Trophoblast cell (in vitro differentiated cells and primary cell): Measurements from ENCODE around the gene GRIN3A.
A peak's percentile ranks its signal among the peaks of the same experiment; 100 is the strongest.

Experiments
- DNase-seq, 2 donors: peaks; one replicate each; pipeline ENCODE4 v3.0.0-alpha.2; 2016
- H2AFZ ChIP-seq: 2 replicates; pipeline ENCODE4 v1.6.1; 2013; ENCODE audit warnings: low read length, moderate library complexity, mild to moderate bottlenecking; ENCODE audit not compliant: insufficient read depth, poor library complexity
- H2AK5ac ChIP-seq: 2 replicates; pipeline ENCODE4 v1.6.1; 2013; ENCODE audit warnings: mild to moderate bottlenecking, low read length
- H2BK120ac ChIP-seq: 2 replicates; pipeline ENCODE4 v1.6.1; 2013; ENCODE audit warnings: low read length, mild to moderate bottlenecking, moderate library complexity; ENCODE audit not compliant: insufficient read depth, poor library complexity
- H2BK12ac ChIP-seq: 2 replicates; pipeline ENCODE4 v1.6.1; 2013; ENCODE audit warnings: mild to moderate bottlenecking, low read length, moderate library complexity
- H2BK5ac ChIP-seq: 2 replicates; pipeline ENCODE4 v1.6.1; 2013; ENCODE audit warnings: low read length, low read depth, moderate library complexity, mild to moderate bottlenecking; ENCODE audit not compliant: poor library complexity
- H3K14ac ChIP-seq: 2 replicates; pipeline ENCODE4 v1.6.1; 2013; ENCODE audit warnings: mild to moderate bottlenecking, low read length
- H3K18ac ChIP-seq: 2 replicates; pipeline ENCODE4 v1.6.1; 2013; ENCODE audit warnings: mild to moderate bottlenecking, low read length
- H3K23ac ChIP-seq: 2 replicates; pipeline ENCODE4 v1.6.1; 2013; ENCODE audit warnings: low read length
- H3K27ac ChIP-seq: 2 replicates; pipeline ENCODE4 v1.5.1; 2013; ENCODE audit warnings: low read depth, mild to moderate bottlenecking, inconsistent platforms, low read length, moderate library complexity
- H3K27me3 ChIP-seq: 2 replicates; pipeline ENCODE4 v1.6.1; 2013; ENCODE audit warnings: inconsistent platforms, mild to moderate bottlenecking, low read length, moderate library complexity; ENCODE audit not compliant: insufficient read depth
- H3K36me3 ChIP-seq, 2 experiments: 1 replicate in 1 of 2; 2 replicates in 1 of 2; pipeline ENCODE4 v1.6.1; 2013; ENCODE audit warnings: low read length in 2 of 2, mild to moderate bottlenecking in 2 of 2, moderate library complexity in 1 of 2; ENCODE audit not compliant: insufficient read depth in 2 of 2, control insufficient read depth in 1 of 2
- H3K4ac ChIP-seq: 2 replicates; pipeline ENCODE4 v1.6.1; 2013; ENCODE audit warnings: low read depth, mild to moderate bottlenecking, low read length, moderate library complexity
- H3K4me1 ChIP-seq, 2 experiments: 1 replicate in 1 of 2; 2 replicates in 1 of 2; pipeline ENCODE4 v1.6.1; 2013; ENCODE audit warnings: low read length in 2 of 2, mild to moderate bottlenecking in 2 of 2, moderate library complexity in 1 of 2; ENCODE audit not compliant: insufficient read depth in 2 of 2, control insufficient read depth in 1 of 2
- H3K4me2 ChIP-seq: 2 replicates; pipeline ENCODE4 v1.6.1; 2013; ENCODE audit warnings: inconsistent platforms, mild to moderate bottlenecking, low read length, moderate library complexity
- H3K4me3 ChIP-seq: 2 replicates; pipeline ENCODE4 v1.5.1; 2013; ENCODE audit warnings: mild to moderate bottlenecking, low read depth, low read length, inconsistent platforms
- H3K79me1 ChIP-seq: one replicate; pipeline ENCODE4 v1.6.1; 2013; ENCODE audit warnings: low read length
- H3K79me2 ChIP-seq: 2 replicates; pipeline ENCODE4 v1.6.1; 2013; ENCODE audit warnings: low read length, mild to moderate bottlenecking; ENCODE audit not compliant: control insufficient read depth, insufficient read depth, poor library complexity
- H3K9ac ChIP-seq: 2 replicates; pipeline ENCODE4 v1.6.1; 2013; ENCODE audit warnings: mild to moderate bottlenecking, low read length
- H3K9me3 ChIP-seq: 2 replicates; pipeline ENCODE4 v1.6.1; 2013; ENCODE audit warnings: low read depth, mild to moderate bottlenecking, control low read depth, inconsistent platforms, low read length; ENCODE audit not compliant: insufficient read depth
- H4K12ac ChIP-seq: 2 replicates; pipeline ENCODE4 v1.6.1; 2013; ENCODE audit warnings: low read depth, mild to moderate bottlenecking, low read length, moderate library complexity
- H4K8ac ChIP-seq: 2 replicates; pipeline ENCODE4 v1.6.1; 2013; ENCODE audit warnings: low read depth, mild to moderate bottlenecking, low read length, moderate library complexity
- H4K91ac ChIP-seq: one replicate; pipeline ENCODE4 v1.6.1; 2013; ENCODE audit warnings: low read depth, mild to moderate bottlenecking, low read length, moderate library complexity
- WGBS: extraction: QIAGEN DNeasy Blood & Tissue Kit; methylation state at CpG from one replicate; pipeline ENCODE4 v1.1.7; 2013; ENCODE audit warnings: missing lambda C conversion rate; ENCODE audit not compliant: insufficient read length, insufficient coverage; ENCODE audit errors: extremely low coverage; 5-methylcytosine and 5-hydroxymethylcytosine counted together

GRIN3A gene

DNA sequence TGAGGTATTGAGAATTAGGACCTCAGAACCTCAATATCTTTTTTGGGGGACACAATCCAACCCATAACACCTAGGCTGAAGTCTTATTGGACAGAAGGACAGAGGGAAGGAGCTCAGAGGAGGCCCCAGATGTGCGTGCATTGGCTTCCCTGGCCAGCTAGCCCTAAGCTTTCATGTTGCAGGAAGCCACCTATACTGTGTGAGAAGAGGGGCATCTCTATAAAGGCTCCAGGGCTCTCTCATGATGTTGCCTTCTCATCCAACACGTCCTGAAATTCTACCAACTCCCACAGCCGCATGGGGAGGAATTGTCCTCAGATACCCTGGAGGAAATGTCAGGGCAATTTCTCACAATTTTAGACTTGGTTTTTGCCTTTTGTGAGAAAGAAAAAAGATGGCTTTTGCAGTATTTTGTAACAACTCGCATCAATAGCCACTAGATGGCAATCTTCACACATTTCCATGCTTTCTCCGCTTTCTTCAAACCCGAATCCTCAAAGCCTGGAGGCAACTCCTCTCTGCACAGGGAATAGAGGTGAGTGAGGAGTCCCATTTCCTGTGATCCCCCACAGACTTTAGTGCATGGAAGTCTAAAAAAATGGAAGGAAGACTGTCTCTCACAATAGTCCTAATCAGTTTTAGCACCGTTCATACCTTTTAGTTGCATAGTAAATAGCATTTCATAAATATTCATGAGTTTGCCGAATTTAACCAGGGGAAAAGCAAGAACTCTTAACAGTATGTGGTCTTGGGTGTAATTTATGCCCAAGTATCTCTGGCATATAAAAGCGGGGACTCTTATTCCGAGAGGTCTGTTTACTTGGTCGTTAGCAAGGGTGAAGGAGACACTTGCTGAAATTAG lies 136.3 kb downstream of the GRIN3A start:
- no peaks in the 10 kb centered on the region for H3K79me1 ChIP-seq
- no peak overlapping the region for H3K23ac ChIP-seq
- H3K79me2 ChIP-seq: no peaks in the 10 kb centered on the region
- H3K18ac ChIP-seq: no peak overlapping the region
- H2BK120ac ChIP-seq: no peak overlapping the region
- DNase-seq: peak in 1 of 2 donors; percentile 67
- H3K36me3 ChIP-seq: no peaks in the 10 kb centered on the region
- no peak overlapping the region for H2AFZ ChIP-seq
- no peak overlapping the region for H3K4me3 ChIP-seq
- no peak overlapping the region for H4K8ac ChIP-seq
- H3K14ac ChIP-seq: no peak overlapping the region
- H3K4me2 ChIP-seq: no peak overlapping the region
- no peak overlapping the region for H3K9ac ChIP-seq
- no peak overlapping the region for H4K91ac ChIP-seq
- no CpG with 5 or more reads among the region's 11 CpGs for WGBS
- H3K9me3 ChIP-seq: no peaks in the 10 kb centered on the region
- H2BK12ac ChIP-seq: no peak overlapping the region
- no peak overlapping the region for H4K12ac ChIP-seq
- no peak overlapping the region for H2BK5ac ChIP-seq
- no peak overlapping the region for H2AK5ac ChIP-seq
- H3K27me3 ChIP-seq: no peaks in the 10 kb centered on the region
- H3K4me1 ChIP-seq: no peaks in the 10 kb centered on the region
- H3K4ac ChIP-seq: no peak overlapping the region
- no peak overlapping the region for H3K27ac ChIP-seq

DNA sequence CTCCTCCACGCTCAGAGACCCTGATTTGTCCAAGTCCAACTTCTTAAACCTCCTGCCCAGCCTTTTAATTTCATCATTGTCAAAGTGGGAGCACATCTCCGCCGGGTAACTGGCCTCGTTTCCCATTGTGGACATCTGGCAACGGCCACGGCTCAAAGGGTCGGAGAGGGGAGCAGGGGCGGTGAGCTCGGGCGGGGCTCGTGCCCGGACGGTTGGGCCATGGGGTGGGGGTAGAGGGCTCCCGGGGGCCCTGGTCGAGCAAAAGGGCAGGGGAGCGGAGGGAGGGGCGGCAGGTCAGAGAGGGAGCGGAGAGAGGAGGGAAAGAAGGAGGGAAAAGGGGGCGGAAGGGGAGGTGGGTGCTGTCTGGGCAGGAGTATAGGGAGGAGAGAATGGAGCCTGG lies 143.7 kb downstream of the GRIN3A start, which contains the start of gene PPP3R2:
TSS of gene PPP3R2 (minus strand) at position 174 of the 400 bp plus-strand sequence. CDS start at position 126, 48 bp downstream.
- Histone ChIP-seq H3K79me2 (no peaks in the 10 kb centered on the region), H3K9ac (no peak within 1 kb of the TSS), H4K91ac (no peak within 1 kb of the TSS), H3K18ac (no peak within 1 kb of the TSS), H3K27ac (no peak within 1 kb of the TSS), H3K9me3 (no peaks in the 10 kb centered on the region), H3K4me3 (no peak within 1 kb of the TSS), H3K79me1 (no peaks in the 10 kb centered on the region), H3K36me3 (no peaks in the 10 kb centered on the region), H2BK120ac (no peak within 1 kb of the TSS), H3K4ac (no peak within 1 kb of the TSS), H2AFZ (no peak within 1 kb of the TSS), H3K4me2 (no peak within 1 kb of the TSS), H2AK5ac (no peak within 1 kb of the TSS), H3K4me1 (no peaks in the 10 kb centered on the region), H4K12ac (no peak within 1 kb of the TSS), H3K14ac (no peak within 1 kb of the TSS), H2BK5ac (no peak within 1 kb of the TSS), H2BK12ac (no peak within 1 kb of the TSS), H3K27me3 (no peaks in the 10 kb centered on the region), H3K23ac (no peak within 1 kb of the TSS), H4K8ac (no peak within 1 kb of the TSS)
- DNase-seq: no peak
- no CpG with 5 or more reads among the region's 19 CpGs for WGBS

DNA sequence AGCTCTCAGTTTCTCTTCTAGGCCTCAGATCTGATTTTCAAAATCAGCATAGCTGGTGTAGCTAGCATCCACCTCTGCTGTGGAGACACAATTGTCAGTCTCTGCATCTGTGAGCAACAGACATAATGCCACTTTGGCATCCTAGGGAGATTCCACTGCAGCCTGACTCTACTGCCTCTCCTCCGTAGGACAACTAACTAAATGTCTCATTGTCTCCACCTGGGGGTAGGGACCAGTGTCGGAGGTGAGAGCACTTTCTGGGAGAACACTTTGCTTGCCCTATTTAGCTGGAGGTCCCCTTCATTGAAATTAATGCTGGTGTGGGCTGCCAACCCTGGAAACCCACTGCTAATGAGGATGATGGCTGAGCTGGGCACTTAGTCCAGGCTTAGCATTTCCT lies 145.1 kb downstream of the GRIN3A start:
- Histone ChIP-seq H2BK120ac (no peak overlapping the region), H4K12ac (no peak overlapping the region), H2BK5ac (no peak overlapping the region), H3K4me1 (no peaks in the 10 kb centered on the region), H3K9me3 (no peaks in the 10 kb centered on the region), H3K4me3 (no peak overlapping the region), H3K79me1 (no peaks in the 10 kb centered on the region), H3K14ac (no peak overlapping the region), H3K27me3 (no peaks in the 10 kb centered on the region), H2AK5ac (no peak overlapping the region), H2AFZ (no peak overlapping the region), H4K8ac (no peak overlapping the region), H3K27ac (no peak overlapping the region), H3K23ac (no peak overlapping the region), H3K79me2 (no peaks in the 10 kb centered on the region), H3K4ac (no peak overlapping the region), H3K36me3 (no peaks in the 10 kb centered on the region), H3K9ac (no peak overlapping the region), H3K18ac (no peak overlapping the region), H2BK12ac (no peak overlapping the region), H3K4me2 (no peak overlapping the region), H4K91ac (no peak overlapping the region)
- DNase-seq: no peak
- no CpG with 5 or more reads among the region's 2 CpGs for WGBS

DNA sequence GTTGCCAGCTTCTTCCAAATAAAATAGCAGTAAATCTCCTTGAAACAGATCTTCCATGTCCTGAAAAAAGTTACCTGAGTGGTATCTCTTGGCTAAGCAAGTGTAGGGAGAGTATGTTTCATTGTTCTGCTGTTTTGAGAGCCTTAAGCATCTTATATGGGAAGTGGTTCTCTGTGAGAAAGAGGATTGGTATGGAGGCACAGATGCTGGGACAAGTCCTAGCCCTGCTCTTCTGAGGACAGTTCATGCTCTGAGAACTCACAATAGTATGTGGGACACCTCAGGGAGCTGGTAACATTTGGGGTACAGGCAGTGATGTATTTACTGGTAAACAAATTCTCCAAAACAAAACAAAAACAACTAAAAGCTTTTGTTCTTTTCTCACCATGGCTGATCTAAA lies 145.7 kb downstream of the GRIN3A start:
- Histone ChIP-seq H3K4me2 (no peak overlapping the region), H3K27me3 (no peaks in the 10 kb centered on the region), H4K91ac (no peak overlapping the region), H2AK5ac (no peak overlapping the region), H3K4ac (no peak overlapping the region), H3K4me1 (no peaks in the 10 kb centered on the region), H3K14ac (no peak overlapping the region), H3K36me3 (no peaks in the 10 kb centered on the region), H4K8ac (no peak overlapping the region), H3K9me3 (no peaks in the 10 kb centered on the region), H2BK12ac (no peak overlapping the region), H2AFZ (no peak overlapping the region), H3K4me3 (no peak overlapping the region), H4K12ac (no peak overlapping the region), H2BK5ac (no peak overlapping the region), H3K23ac (no peak overlapping the region), H2BK120ac (no peak overlapping the region), H3K9ac (no peak overlapping the region), H3K79me2 (no peaks in the 10 kb centered on the region), H3K18ac (no peak overlapping the region), H3K79me1 (no peaks in the 10 kb centered on the region), H3K27ac (no peak overlapping the region)
- DNase-seq: no peak
